Kidney (tissue), 14 donors: ENCODE data around the gene BRD7. TPM values are rescaled to one million over a fixed set of nuclear protein-coding genes. Genes with fewer than 3 reads are reported as not detected.

Source experiments
- DNase-seq, 5 donors: peaks; one replicate each; pipeline ENCODE4 v3.0.0-alpha.2; 2013 to 2020
- FAIRE-seq: peaks from 2 replicates; lab custom pipeline; 2012; peaks lifted over from hg19 to GRCh38; lab: Jason Lieb, UNC
- H3K27ac ChIP-seq, 2 donors: one replicate each; pipeline ENCODE4 v1.7.0; 2013; ENCODE audit warnings: low read depth in 2 of 2, low read length in 2 of 2, inconsistent platforms in 1 of 2
- H3K27me3 ChIP-seq: one replicate; pipeline ENCODE4 v1.7.1; 2013; ENCODE audit warnings: low read length, inconsistent platforms; ENCODE audit not compliant: control insufficient read depth, insufficient read depth
- H3K36me3 ChIP-seq, 3 donors: one replicate each; pipeline versions ENCODE4 v1.7.0 to v1.7.1; 2013; ENCODE audit warnings: low read length in 3 of 3, control low read depth in 1 of 3, inconsistent platforms in 1 of 3; ENCODE audit not compliant: insufficient read depth in 3 of 3, control insufficient read depth in 2 of 3
- H3K4me1 ChIP-seq, 3 donors: one replicate each; pipeline versions ENCODE4 v1.7.0 to v1.7.1; 2013; ENCODE audit warnings: low read length in 3 of 3, inconsistent platforms in 1 of 3, low read depth in 1 of 3; ENCODE audit not compliant: control insufficient read depth in 2 of 3, insufficient read depth in 2 of 3
- H3K4me3 ChIP-seq, 3 donors: one replicate each; pipeline versions ENCODE4 v1.7.0 to v1.8.1; 2013; ENCODE audit warnings: low read length in 3 of 3, control low read depth in 1 of 3, inconsistent platforms in 1 of 3
- H3K9ac ChIP-seq, 3 donors: one replicate each; pipeline versions ENCODE4 v1.7.0 to v1.7.1; 2013; ENCODE audit warnings: low read length in 3 of 3, control low read depth in 1 of 3, inconsistent platforms in 1 of 3
- H3K9me3 ChIP-seq, 3 donors: one replicate each; pipeline versions ENCODE4 v1.7.0 to v1.7.1; 2013; ENCODE audit warnings: low read length in 3 of 3, control low read depth in 1 of 3, inconsistent platforms in 1 of 3; ENCODE audit not compliant: control insufficient read depth in 2 of 3, insufficient read depth in 1 of 3
- CTCF ChIP-seq: IDR thresholded peaks from 3 replicates; pipeline ENCODE4 v1.5.1; 2012; ENCODE audit warnings: mild to moderate bottlenecking, moderate library complexity, borderline replicate concordance; ENCODE audit not compliant: insufficient read depth; ENCODE audit errors: extremely low read depth
- intact Hi-C: fragments of 100-400 bp; cut with DNase I; formaldehyde crosslinking; loops from one replicate; pipeline ENCODE4 v1.11.1; 2022
- polyA plus RNA-seq: library from polyadenylated mRNA; stranded (reverse); fragments of 350-450 nt; fragmentation: Illumina TruSeq; extraction: RNeasy Lipid Tissue Mini Kit (QIAGEN cat#74804); gene quantifications from one replicate; pipeline ENCODE4 v1.2.3, GENCODE V29; 2014; ENCODE audit warnings: low read depth, low replicate concordance; ENCODE audit not compliant: insufficient read depth
- total RNA-seq: library from RNA; stranded (reverse); fragmentation: NEBNext Ultra II Directional; extraction: Animal tissue kit (Norgen Biotek cat#: 25700); gene quantifications from one replicate; pipeline ENCODE4 v1.2.1, GENCODE V29; 2021
- donor health status: control.
- donor health status: control.
- donor health status: control.
- donor health status: control.
- donor health status: control.
- donor health status: DM: yes; HTN: yes; CAD: no.
- donor health status: Normal renal cell carcinoma (clear cell type).

BRD7 gene
- total and polyA plus RNA-seq, 2 donors from 2014 or later, result 44.1 to 68.0 TPM

- no peak for DNase-seq
- Histone ChIP-seq H3K27ac (no peak overlapping the region), H3K9me3 (no peaks in the 10 kb centered on the region), H3K9ac (no peak overlapping the region), H3K4me1 (no peaks in the 10 kb centered on the region), H3K36me3 (no peaks in the 10 kb centered on the region), H3K27me3 (no peaks in the 10 kb centered on the region), H3K4me3 (no peak overlapping the region)
- no peak for FAIRE-seq
- intact Hi-C loops, result no loop called here
- no peak for TF ChIP-seq CTCF
These were observed 15.8 kb upstream of the BRD7 start for GRCh38 chr16:50384500-50385135.

DNA sequence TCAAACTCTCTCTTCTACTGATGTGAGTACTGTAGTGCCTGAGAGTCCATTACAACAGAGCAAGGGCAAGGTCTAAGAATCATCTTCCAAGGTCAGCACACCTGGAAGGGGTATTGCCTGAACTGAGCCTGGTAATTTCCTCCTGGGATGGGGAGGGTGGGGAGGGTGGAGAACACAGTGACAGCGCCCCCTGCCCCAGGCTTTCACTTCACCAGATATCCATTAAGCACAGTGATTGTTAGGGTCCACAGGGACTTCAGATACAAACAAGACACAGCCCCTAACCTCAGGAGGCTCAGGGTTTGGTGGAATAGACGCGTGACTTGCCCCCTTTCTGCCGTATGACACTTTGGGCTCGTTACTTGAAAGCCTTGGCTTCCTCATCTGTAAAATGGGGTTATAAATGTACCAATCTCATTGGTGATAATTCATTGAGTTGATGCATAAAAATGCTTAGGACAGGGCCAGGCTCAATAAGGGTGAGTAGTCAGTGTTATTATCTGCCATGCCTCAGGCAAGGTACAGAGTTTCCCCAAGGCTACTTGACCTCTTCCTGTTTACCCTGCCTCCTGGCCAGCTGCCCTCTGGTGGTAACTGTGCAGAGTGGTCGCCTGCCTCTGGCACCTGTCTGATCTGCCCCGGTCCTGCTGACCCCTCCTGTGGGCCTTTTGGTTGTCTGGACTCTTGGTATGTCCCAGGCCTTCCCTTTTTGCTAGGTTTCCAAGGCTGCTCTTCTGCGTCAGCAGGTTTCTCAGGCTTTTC is 13.1 kb upstream of the BRD7 start:
- intact Hi-C loops, result no loop called here
- no peaks in the 10 kb centered on the region for H3K4me1 ChIP-seq
- H3K36me3 ChIP-seq, result no peaks in the 10 kb centered on the region
- H3K9me3 ChIP-seq, result no peaks in the 10 kb centered on the region
- FAIRE-seq (no peak), DNase-seq (no peak)
- no peak overlapping the region for H3K27ac ChIP-seq
- no peak for TF ChIP-seq CTCF
- no peaks in the 10 kb centered on the region for H3K27me3 ChIP-seq
- no peak overlapping the region for H3K4me3 ChIP-seq
- H3K9ac ChIP-seq, result no peak overlapping the region

DNA sequence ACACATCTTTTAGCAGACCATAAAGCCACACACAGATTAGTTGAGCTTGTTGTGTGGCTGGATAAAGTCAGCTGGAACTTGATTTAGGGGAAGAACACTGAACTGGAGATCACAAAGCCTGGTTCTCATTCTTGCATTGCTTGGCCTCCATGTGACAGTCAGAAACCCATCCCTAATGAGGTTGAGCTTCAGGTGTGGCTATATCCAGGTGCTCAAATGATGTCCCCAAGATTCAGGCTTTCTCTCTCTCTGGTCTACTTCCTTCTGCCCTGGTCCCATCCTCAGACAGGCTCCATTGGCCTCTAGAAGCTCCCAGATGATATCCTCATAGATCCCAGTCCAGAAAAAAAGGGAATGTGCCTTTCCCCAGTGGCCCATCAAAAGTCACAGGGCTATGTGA is 9.6 kb upstream of the BRD7 start:
- no peaks in the 10 kb centered on the region for H3K9me3 ChIP-seq
- H3K4me3 ChIP-seq, result no peak overlapping the region
- no peak for TF ChIP-seq CTCF
- no peak for DNase-seq
- H3K9ac ChIP-seq, result no peak overlapping the region
- no peaks in the 10 kb centered on the region for H3K4me1 ChIP-seq
- H3K36me3 ChIP-seq, result no peaks in the 10 kb centered on the region
- no peak for FAIRE-seq
- no peak overlapping the region for H3K27ac ChIP-seq
- no peaks in the 10 kb centered on the region for H3K27me3 ChIP-seq
- intact Hi-C loops, result no loop called here
